AG04450 (cell line): ENCODE results near the gene PIP5K1C. TPM values are rescaled to one million over a fixed set of nuclear protein-coding genes. Genes with fewer than 3 reads are reported as not detected.

Source experiments
- CTCF ChIA-PET: fragments of 300-600, 350-600 bp; formaldehyde crosslinking; extraction: SDS; loops from one replicate; lab custom pipeline; 2022; ENCODE audit warnings: antibody characterized with exemption, inconsistent platforms; lab: Charles Lee
- POLR2A ChIA-PET: fragments of 350-600 bp; formaldehyde crosslinking; extraction: SDS; loops from one replicate; lab custom pipeline; 2021; ENCODE audit warnings: antibody characterized with exemption, inconsistent platforms; lab: Yijun Ruan, JAX
- DNase-seq: peaks from one replicate; pipeline ENCODE4 v3.0.0-alpha.2; 2011; ENCODE audit warnings: low read depth, low spot score
- H3K27ac ChIP-seq: one replicate; pipeline ENCODE4 v1.5.1; 2012; ENCODE audit warnings: low read depth, low read length, control low read depth
- H3K27me3 ChIP-seq: one replicate; pipeline ENCODE4 v1.6.0; 2012; ENCODE audit warnings: low read length; ENCODE audit not compliant: control insufficient read depth, insufficient read depth
- H3K4me3 ChIP-seq: 2 replicates; pipeline ENCODE4 v1.5.1; 2011; ENCODE audit warnings: mild to moderate bottlenecking, low read depth, low read length, control low read depth
- H3K9me3 ChIP-seq: 2 replicates; pipeline ENCODE4 v1.5.1; 2012; ENCODE audit warnings: low read length; ENCODE audit not compliant: control insufficient read depth, insufficient read depth
- polyA plus RNA-seq: library from polyadenylated mRNA; depleted of rRNA; stranded (reverse); fragments of >200 nt; gene quantifications from 2 replicates; pipeline ENCODE4 v1.2.3, GENCODE V29; 2011
- TF ChIP-seq, protein P1 (sequence below): IDR thresholded peaks from 2 replicates; pipeline ENCODE4 v1.5.1; 2011; ENCODE audit warnings: low read depth, low read length, control low read depth, inconsistent platforms

PIP5K1C gene
- polyA plus RNA-seq, 1 experiment = 10.3 TPM

DNA sequence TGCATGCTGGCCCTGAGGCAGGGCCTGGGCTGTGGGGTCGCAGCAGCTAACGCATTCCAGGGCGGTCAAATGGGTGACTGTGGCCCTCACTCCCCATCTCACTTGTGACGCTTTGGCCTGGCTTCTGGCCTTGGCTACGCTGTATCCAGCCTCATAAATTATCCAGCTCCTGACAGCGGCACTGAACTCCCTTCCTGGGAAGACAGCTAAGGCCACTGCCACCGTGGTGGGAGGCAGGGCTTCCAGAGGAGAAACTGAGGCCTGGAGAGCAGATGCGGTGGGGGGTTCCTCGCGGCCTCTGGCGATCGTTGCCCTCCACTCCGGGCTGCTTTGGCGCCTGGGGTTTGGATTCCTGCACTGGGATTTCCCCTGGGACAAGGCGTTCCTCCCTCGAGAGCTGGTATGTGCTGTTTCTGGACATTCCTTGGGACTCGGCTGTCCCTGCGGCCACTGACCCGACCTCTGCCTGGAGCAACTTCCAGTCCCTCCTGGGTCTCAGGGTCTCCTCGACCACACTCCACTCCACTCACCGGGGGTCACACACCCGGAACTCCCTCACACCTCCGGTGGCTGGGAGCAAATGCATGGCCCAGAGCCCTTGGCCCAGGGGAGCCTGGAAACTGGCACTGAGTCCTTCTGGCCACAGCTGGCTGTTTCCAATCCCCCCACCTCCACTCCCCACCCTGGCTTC, 97.0 kb downstream of the PIP5K1C start:
- TF ChIP-seq, protein P1, sequence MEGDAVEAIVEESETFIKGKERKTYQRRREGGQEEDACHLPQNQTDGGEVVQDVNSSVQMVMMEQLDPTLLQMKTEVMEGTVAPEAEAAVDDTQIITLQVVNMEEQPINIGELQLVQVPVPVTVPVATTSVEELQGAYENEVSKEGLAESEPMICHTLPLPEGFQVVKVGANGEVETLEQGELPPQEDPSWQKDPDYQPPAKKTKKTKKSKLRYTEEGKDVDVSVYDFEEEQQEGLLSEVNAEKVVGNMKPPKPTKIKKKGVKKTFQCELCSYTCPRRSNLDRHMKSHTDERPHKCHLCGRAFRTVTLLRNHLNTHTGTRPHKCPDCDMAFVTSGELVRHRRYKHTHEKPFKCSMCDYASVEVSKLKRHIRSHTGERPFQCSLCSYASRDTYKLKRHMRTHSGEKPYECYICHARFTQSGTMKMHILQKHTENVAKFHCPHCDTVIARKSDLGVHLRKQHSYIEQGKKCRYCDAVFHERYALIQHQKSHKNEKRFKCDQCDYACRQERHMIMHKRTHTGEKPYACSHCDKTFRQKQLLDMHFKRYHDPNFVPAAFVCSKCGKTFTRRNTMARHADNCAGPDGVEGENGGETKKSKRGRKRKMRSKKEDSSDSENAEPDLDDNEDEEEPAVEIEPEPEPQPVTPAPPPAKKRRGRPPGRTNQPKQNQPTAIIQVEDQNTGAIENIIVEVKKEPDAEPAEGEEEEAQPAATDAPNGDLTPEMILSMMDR = no peak
- H3K27ac ChIP-seq = no peak overlapping the region
- no peak overlapping the region for H3K4me3 ChIP-seq
- ChIA-PET POLR2A (no interaction called here), CTCF (no interaction called here)
- H3K27me3 ChIP-seq = no peaks in the 10 kb centered on the region
- H3K9me3 ChIP-seq = peaks cover 10% of the 10 kb centered on the region; the same call in 1 of the 2 replicates
- DNase-seq = no peak

DNA sequence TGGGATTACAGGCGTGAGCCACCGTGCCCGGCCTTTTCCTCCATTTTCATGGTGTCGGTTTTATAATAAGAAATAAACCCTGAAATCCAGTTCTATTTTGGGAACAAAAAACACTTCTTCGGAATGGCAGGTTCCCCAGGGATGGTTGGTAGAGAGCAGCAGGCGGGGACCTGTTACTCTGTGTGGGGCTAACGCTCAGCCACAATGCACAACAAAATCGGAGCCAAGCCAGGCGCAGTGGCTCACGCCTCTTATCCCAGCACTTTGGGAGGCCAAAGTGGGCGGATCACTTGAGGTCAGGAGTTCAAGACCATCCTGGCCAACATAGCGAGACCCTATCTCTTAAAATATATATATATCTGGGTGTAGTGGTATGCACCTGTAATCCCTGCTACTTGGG, 99.2 kb downstream of the PIP5K1C start:
- H3K27me3 ChIP-seq = no peaks in the 10 kb centered on the region
- no peak overlapping the region for H3K27ac ChIP-seq
- CTCF ChIA-PET = no interaction called here
- no peak overlapping the region for H3K4me3 ChIP-seq
- TF ChIP-seq, protein P1 = no peak
- no peak for DNase-seq
- H3K9me3 ChIP-seq = peaks cover 10% of the 10 kb centered on the region; the same call in 1 of the 2 replicates
- POLR2A ChIA-PET = interaction anchor here (0.7 kb wide), 1 partner anchor 56 kb away, joined by 5 read pairs; no protein-coding TSS in a partner anchor

DNA sequence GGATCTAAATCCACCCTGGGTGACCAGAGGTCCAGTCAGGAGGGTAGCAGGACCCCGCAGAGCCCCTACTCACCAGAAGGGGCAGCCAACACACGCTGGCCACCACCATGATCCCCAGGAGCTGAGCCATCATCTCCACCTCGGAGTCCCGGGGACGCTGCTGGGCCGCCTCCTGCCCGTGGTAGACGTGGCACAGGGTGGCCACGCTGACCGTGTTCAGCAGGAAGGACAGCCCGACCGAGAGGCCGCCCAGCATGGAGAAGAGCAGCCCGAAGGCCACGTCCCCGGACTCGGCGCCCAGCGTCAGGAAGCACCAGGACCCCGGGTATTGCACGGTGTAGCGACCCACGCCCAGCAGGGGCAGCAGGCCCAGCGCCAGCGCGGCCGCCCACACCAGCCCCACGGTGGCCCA, 100.5 kb downstream of the PIP5K1C start:
- Histone ChIP-seq H3K4me3 (no peak overlapping the region), H3K27ac (no peak overlapping the region), H3K9me3 (peaks cover 10% of the 10 kb centered on the region; the same call in 1 of the 2 replicates), H3K27me3 (no peaks in the 10 kb centered on the region)
- CTCF ChIA-PET = interaction anchor here (1.0 kb wide), 1 partner anchor 66 kb away, joined by 4 read pairs; no protein-coding TSS in a partner anchor
- POLR2A ChIA-PET = no interaction called here
- DNase-seq = no peak
- TF ChIP-seq, protein P1 = no peak

DNA sequence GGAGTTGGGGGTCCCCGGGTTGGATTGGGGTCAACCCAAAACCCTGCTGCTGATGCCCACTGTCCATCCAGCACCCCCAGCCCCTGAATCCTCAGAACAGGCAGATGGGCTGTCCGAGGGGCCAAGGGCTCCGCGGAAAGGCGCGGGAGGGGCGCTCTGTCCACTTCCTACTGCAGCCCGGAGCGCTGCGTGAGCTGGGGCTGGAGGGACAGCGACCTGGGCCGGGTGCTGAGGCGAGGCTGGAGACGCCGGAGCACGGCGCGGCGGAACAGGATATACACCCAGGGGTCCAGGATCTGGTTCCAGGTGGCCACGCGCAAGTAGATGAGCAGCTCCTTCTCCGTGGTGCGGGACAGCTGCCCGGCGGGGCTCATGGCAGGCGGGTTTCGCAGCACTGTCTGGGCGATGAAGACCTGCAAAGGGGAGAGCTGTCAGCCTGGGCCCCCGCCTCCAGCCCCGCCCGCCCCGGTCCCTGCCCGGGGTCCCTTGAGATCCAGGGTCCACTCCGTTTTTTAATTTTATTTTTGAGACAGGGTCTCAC, 104.7 kb downstream of the PIP5K1C start:
- DNase-seq = no peak
- ChIA-PET POLR2A (no interaction called here), CTCF (no interaction called here)
- Histone ChIP-seq H3K4me3 (no peak overlapping the region), H3K27me3 (no peaks in the 10 kb centered on the region), H3K9me3 (peaks cover 24% of the 10 kb centered on the region), H3K27ac (no peak overlapping the region)
- TF ChIP-seq, protein P1 = no peak

DNA sequence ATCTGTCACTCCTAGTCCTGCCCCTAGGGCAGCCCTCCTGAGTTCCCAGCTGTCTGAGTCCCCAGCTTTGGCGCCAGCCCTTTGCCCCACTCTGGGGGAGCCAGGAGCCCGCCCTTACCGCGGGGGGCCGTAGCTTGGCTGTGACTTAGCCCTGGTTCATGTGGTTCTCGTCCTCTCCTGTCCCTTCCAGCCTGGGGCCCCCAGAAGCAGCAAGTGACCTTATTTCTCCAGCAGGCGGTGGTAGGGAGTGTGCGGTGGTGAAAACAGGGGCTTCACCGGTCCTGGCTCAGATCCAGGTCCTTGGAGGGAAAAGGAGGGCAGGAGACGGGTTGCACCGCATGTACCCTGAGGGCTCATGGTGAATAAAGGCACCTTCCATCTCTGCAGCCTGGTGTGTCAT, 107.1 kb downstream of the PIP5K1C start:
- Histone ChIP-seq H3K27me3 (no peaks in the 10 kb centered on the region), H3K4me3 (no peak overlapping the region), H3K9me3 (peaks cover 22% of the 10 kb centered on the region), H3K27ac (no peak overlapping the region)
- POLR2A ChIA-PET = no interaction called here
- TF ChIP-seq, protein P1 = no peak
- DNase-seq = no peak
- CTCF ChIA-PET = interaction anchor here (0.6 kb wide), 1 partner anchor 121 kb away, joined by 3 read pairs; no protein-coding TSS in a partner anchor
